NT2/D1 (cell line): ENCODE data around the gene DDX21.
"Not testable (repeated sequence)": the region's sequence is repeated elsewhere in the genome, so short reads cannot be mapped to it uniquely, and the experiment has no call there.

Source experiments
- DNase-seq: peaks from one replicate; pipeline ENCODE4 v3.0.0-alpha.2; 2011; ENCODE audit warnings: low read depth, low spot score
- H3K27me3 ChIP-seq: 2 replicates; pipeline ENCODE4 v1.6.0; 2011; ENCODE audit warnings: mild to moderate bottlenecking; ENCODE audit not compliant: insufficient read length, insufficient read depth
- H3K36me3 ChIP-seq: 2 replicates; pipeline ENCODE4 v1.6.1; 2011; ENCODE audit warnings: mild to moderate bottlenecking, low read length, mixed read lengths; ENCODE audit not compliant: insufficient read depth, insufficient read length
- H3K4me1 ChIP-seq: 2 replicates; pipeline ENCODE4 v1.5.1; 2011; ENCODE audit not compliant: insufficient read depth, insufficient read length
- H3K4me3 ChIP-seq: 2 replicates; pipeline ENCODE4 v1.5.1; 2011; ENCODE audit warnings: low read depth; ENCODE audit not compliant: insufficient read length
- H3K9ac ChIP-seq: 2 replicates; pipeline ENCODE4 v1.6.0; 2011; ENCODE audit warnings: low read depth; ENCODE audit not compliant: insufficient read length
- H3K9me3 ChIP-seq: 2 replicates; pipeline ENCODE4 v1.5.1; 2011; ENCODE audit warnings: mild to moderate bottlenecking, low read length; ENCODE audit not compliant: insufficient read depth
- SUZ12 ChIP-seq: IDR thresholded peaks from 2 replicates; pipeline ENCODE4 v1.6.1; 2011; ENCODE audit not compliant: insufficient read length, insufficient read depth; ENCODE audit errors: extremely low read depth
- YY1 ChIP-seq: IDR thresholded peaks from 2 replicates; pipeline ENCODE4 v1.6.1; 2011; ENCODE audit not compliant: insufficient read length, insufficient read depth
- ZNF274 ChIP-seq: IDR thresholded peaks from 2 replicates; pipeline ENCODE4 v1.6.1; 2011; ENCODE audit warnings: mild to moderate bottlenecking, low read depth, low read length

DDX21 gene

DNA sequence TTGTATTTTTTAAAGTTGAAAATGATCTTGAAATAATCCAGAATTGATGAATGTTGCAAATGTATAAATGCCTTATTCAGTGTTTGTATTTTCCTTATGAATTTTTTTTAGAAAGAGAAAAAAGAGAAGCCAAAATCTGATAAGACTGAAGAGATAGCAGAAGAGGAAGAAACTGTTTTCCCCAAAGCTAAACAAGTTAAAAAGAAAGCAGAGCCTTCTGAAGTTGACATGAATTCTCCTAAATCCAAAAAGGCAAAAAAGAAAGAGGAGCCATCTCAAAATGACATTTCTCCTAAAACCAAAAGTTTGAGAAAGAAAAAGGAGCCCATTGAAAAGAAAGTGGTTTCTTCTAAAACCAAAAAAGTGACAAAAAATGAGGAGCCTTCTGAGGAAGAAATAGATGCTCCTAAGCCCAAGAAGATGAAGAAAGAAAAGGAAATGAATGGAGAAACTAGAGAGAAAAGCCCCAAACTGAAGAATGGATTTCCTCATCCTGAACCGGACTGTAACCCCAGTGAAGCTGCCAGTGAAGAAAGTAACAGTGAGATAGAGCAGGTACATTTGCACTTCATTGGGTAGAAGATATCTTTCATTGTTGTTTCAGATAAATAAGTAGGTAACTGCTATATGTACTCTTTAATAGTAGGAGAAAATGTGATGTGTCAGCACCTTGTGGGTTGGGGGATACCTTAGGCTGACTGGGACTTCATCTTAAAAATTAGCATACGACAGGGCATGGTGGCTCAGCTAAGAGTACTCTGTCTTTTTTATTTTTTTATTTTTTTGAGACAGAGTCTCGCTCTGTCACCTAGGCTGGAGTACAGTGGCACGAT, 3.9 kb downstream of the DDX21 start:
- Histone ChIP-seq H3K9me3 (no peaks in the 10 kb centered on the region), H3K36me3 (peaks cover 68% of the 10 kb centered on the region), H3K4me1 (peaks cover 2% of the 10 kb centered on the region), H3K27me3 (no peaks in the 10 kb centered on the region), H3K9ac (no peak overlapping the region), H3K4me3 (no peak overlapping the region)
- DNase-seq = no peak
- TF ChIP-seq YY1 = no peak
- TF ChIP-seq ZNF274 = no peak
- no peak for TF ChIP-seq SUZ12

DNA sequence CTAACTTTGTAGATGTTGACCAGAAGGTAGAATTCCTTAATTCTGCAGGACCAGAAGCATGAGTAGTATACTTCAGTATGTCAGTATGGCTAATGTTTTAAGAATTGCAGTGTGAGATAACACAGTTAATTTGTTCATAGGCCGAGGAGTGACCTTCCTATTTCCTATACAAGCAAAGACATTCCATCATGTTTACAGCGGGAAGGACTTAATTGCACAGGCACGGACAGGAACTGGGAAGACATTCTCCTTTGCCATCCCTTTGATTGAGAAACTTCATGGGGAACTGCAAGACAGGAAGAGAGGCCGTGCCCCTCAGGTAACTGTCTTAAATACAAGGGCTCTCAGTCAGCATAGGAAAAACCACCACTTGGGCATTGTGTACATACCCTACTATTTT, 7.2 kb downstream of the DDX21 start:
- Histone ChIP-seq H3K4me1 (no peaks in the 10 kb centered on the region), H3K4me3 (no peak overlapping the region), H3K9me3 (no peaks in the 10 kb centered on the region), H3K9ac (no peak overlapping the region), H3K36me3 (peaks cover 83% of the 10 kb centered on the region), H3K27me3 (no peaks in the 10 kb centered on the region)
- TF ChIP-seq YY1 (no peak), SUZ12 (no peak), ZNF274 (no peak)
- DNase-seq = no peak

DNA sequence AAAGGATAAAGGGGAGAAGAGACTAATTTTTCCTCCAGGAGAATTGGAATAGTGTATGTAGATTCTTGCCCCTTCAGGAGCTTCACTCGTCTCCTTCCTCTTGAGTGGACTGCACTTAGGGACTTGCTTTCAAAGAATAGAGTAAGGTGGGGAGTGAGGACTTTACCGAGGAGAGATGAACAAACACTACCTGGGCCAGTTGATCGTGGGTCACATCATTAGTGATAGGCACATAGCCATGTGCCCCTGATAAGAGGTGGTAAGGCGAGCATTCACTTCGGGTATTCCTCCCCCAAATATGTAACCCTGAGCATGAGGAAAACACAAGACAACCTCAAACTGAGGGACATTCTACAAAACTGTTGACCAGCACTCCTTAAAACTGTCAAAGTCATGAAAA, 18.0 kb downstream of the DDX21 start:
- Histone ChIP-seq H3K36me3 (peaks cover 89% of the 10 kb centered on the region), H3K9me3 (no peaks in the 10 kb centered on the region), H3K4me3 (no peak overlapping the region)

GRCh38 chr10:68975936-68976473, 20.0 kb downstream of the DDX21 start:
- H3K9ac ChIP-seq, H3K4me3 ChIP-seq, DNase-seq, H3K27me3 ChIP-seq, H3K9me3 ChIP-seq, H3K4me1 ChIP-seq: not testable (repeated sequence)
- H3K36me3 ChIP-seq = peaks cover 89% of the 10 kb centered on the region

More for the DNA sequence above, 18.0 kb downstream of the DDX21 start:
- DNase-seq = no peak
- no peaks in the 10 kb centered on the region for H3K27me3 ChIP-seq
- TF ChIP-seq YY1 (no peak), ZNF274 (no peak), SUZ12 (no peak)
- no peak overlapping the region for H3K9ac ChIP-seq
- no peaks in the 10 kb centered on the region for H3K4me1 ChIP-seq

DNA sequence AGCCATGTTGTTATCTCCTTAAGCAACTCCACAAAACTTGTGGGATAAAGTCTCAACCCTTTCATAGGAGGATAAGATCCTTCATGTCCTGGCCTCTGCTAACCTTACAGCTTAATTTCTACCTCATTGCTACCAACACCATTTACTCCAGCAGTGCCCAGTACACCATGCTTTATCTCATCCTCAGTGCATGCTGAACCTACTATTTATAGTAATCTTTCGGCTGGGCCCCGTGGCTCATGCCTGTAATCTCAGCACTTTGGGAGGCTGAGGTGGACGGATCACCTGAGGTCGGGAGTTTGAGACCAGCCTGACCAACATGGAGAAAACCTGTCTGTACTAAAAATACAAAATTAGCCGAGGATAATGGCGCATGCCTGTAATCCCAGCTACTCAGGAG, 23.8 kb downstream of the DDX21 start:
- not testable (repeated sequence) for H3K9ac ChIP-seq, H3K4me1 ChIP-seq, H3K9me3 ChIP-seq, H3K4me3 ChIP-seq, H3K27me3 ChIP-seq, DNase-seq
- H3K36me3 ChIP-seq = peaks cover 83% of the 10 kb centered on the region

DNA sequence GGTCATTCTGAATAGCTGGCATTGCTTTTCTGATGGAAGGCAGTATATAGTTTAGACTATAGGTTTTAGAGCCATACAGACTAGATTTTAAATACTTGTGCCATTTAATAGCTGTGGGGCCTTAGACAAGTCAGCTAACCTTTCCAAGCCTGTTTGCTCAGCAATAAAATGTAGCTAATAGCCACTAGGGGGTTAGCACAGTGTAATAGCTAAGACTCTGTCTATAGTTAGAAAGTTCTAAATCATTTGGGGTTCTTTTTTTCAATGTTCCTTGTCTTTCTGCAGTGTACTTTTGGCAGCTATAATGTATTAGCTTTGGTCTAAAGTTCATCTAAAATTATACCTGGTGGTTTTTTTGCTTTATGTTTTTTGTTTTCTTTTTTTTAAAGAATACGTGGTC, 25.1 kb downstream of the DDX21 start:
- Histone ChIP-seq H3K36me3 (peaks cover 86% of the 10 kb centered on the region), H3K4me3 (no peak overlapping the region), H3K27me3 (no peaks in the 10 kb centered on the region), H3K9ac (no peak overlapping the region), H3K4me1 (no peaks in the 10 kb centered on the region), H3K9me3 (no peaks in the 10 kb centered on the region)
- no peak for TF ChIP-seq SUZ12
- TF ChIP-seq YY1 = no peak
- no peak for TF ChIP-seq ZNF274
- DNase-seq = no peak

- TF ChIP-seq ZNF274 (no peak), YY1 (no peak), SUZ12 (no peak)
- DNase-seq = no peak
- no peaks in the 10 kb centered on the region for H3K27me3 ChIP-seq
- no peaks in the 10 kb centered on the region for H3K9me3 ChIP-seq
- H3K9ac ChIP-seq = no peak overlapping the region
- H3K4me1 ChIP-seq = no peaks in the 10 kb centered on the region
- H3K36me3 ChIP-seq = peaks cover 76% of the 10 kb centered on the region
- H3K4me3 ChIP-seq = no peak overlapping the region
Measured at GRCh38 chr10:68982389-68982788, 26.4 kb downstream of the DDX21 start.
